Measurements from ENCODE around the gene PLEKHJ1. TPM values are rescaled to one million over a fixed set of nuclear protein-coding genes. Genes with fewer than 3 reads are reported as not detected.

The PLEKHJ1 gene
- total and polyA plus RNA-seq, 4 donors = 24.9 to 56.2 (median 44.3) TPM

- Histone ChIP-seq H3K4me3 (ENCODE audit: low read length in 2 of 2) (peak overlapping the region; percentile 49 to 96), H3K36me3 (ENCODE audit: control insufficient read depth in 1 of 2, insufficient read depth in 2 of 2, low read length in 1 of 2) (peaks cover 0 to 2% of the 10 kb centered on the region in 2 donors), H3K27ac (ENCODE audit: low read depth in 1 of 2, low read length in 2 of 2) (peak overlapping the region; percentile 83 to 93), H3K27me3 (ENCODE audit: control insufficient read depth in 1 of 2, insufficient read depth in 2 of 2, low read length in 1 of 2) (no peaks in the 10 kb centered on the region), H3K4me1 (ENCODE audit: control insufficient read depth in 1 of 2, insufficient read depth in 2 of 2, low read length in 2 of 2) (no peaks in the 10 kb centered on the region), H3K9me3 (ENCODE audit: control insufficient read depth, low read length) (no peaks in the 10 kb centered on the region)
- 0% methylated on average over 75 to 88 of the region's 88 CpGs for WGBS, 2 donors
- peak; percentile 94 to 96 for DNase-seq
- intact Hi-C loops (cut with DNase I) = loop anchor here in 1 of 2 donors (5.0 kb wide), 2 partner anchors 33 to 118 kb away; partner anchors contain the start of genes AP3D1, PLEKHJ1 and SF3A2
- ATAC-seq (ENCODE audit: low FRiP score) = peak; percentile 52
Measured at GRCh38 chr19:2270423-2271233, 34.5 kb upstream of the PLEKHJ1 start.

- intact Hi-C loops (cut with DNase I) = loop anchor here in 1 of 2 donors (5.0 kb wide), 2 partner anchors 33 to 118 kb away; partner anchors contain the start of genes AP3D1, PLEKHJ1 and SF3A2
- peak overlapping the region; percentile 83 to 93 for H3K27ac ChIP-seq (ENCODE audit: low read depth in 1 of 2, low read length in 2 of 2)
- WGBS, 2 donors = 0 to 1% methylated on average over 21 to 30 of the region's 30 CpGs
- peak overlapping the region; percentile 49 to 96 for H3K4me3 ChIP-seq (ENCODE audit: low read length in 2 of 2)
- DNase-seq (peak in 1 of 2 donors; percentile 89), ATAC-seq (ENCODE audit: low FRiP score) (peak; percentile 45)
- H3K36me3 ChIP-seq (ENCODE audit: control insufficient read depth in 1 of 2, insufficient read depth in 2 of 2, low read length in 1 of 2) = peaks cover 0 to 2% of the 10 kb centered on the region in 2 donors
- no peaks in the 10 kb centered on the region for H3K27me3 ChIP-seq (ENCODE audit: control insufficient read depth in 1 of 2, insufficient read depth in 2 of 2, low read length in 1 of 2)
- no peaks in the 10 kb centered on the region for H3K9me3 ChIP-seq (ENCODE audit: control insufficient read depth, low read length)
- H3K4me1 ChIP-seq (ENCODE audit: control insufficient read depth in 1 of 2, insufficient read depth in 2 of 2, low read length in 2 of 2) = no peaks in the 10 kb centered on the region
Measured at GRCh38 chr19:2270157-2270422, 34.0 kb upstream of the PLEKHJ1 start.

- Histone ChIP-seq H3K4me1 (ENCODE audit: control insufficient read depth in 1 of 2, insufficient read depth in 2 of 2, low read length in 2 of 2) (no peaks in the 10 kb centered on the region), H3K36me3 (ENCODE audit: control insufficient read depth in 1 of 2, insufficient read depth in 2 of 2, low read length in 1 of 2) (peaks cover 0 to 2% of the 10 kb centered on the region in 2 donors), H3K27me3 (ENCODE audit: control insufficient read depth in 1 of 2, insufficient read depth in 2 of 2, low read length in 1 of 2) (no peaks in the 10 kb centered on the region), H3K9me3 (ENCODE audit: control insufficient read depth, low read length) (no peaks in the 10 kb centered on the region), H3K27ac (ENCODE audit: low read depth in 1 of 2, low read length in 2 of 2) (peak overlapping the region; percentile 83 to 93), H3K4me3 (ENCODE audit: low read length in 2 of 2) (peak overlapping the region; percentile 49 to 96)
- peak; percentile 99 for DNase-seq
- 0 to 1% methylated on average over 74 to 103 of the region's 103 CpGs for WGBS, 2 donors
- intact Hi-C loops (cut with DNase I) = loop anchor here (2.0 to 5.0 kb wide), 5 partner anchors 32 to 1788 kb away; partner anchors contain the start of genes AP3D1 (in 2 of the 2), LSM7 (in 1 of the 2), PLEKHJ1 (in 1 of the 2) and SF3A2 (in 1 of the 2)
- ATAC-seq (ENCODE audit: low FRiP score) = peak; percentile 92
Measured at GRCh38 chr19:2269244-2270156, 33.4 kb upstream of the PLEKHJ1 start.

- ATAC-seq (ENCODE audit: low FRiP score) (no peak), DNase-seq (no peak)
- Histone ChIP-seq H3K27ac (ENCODE audit: low read depth in 1 of 2, low read length in 2 of 2) (no peak overlapping the region), H3K27me3 (ENCODE audit: control insufficient read depth in 1 of 2, insufficient read depth in 2 of 2, low read length in 1 of 2) (no peaks in the 10 kb centered on the region), H3K4me1 (ENCODE audit: control insufficient read depth in 1 of 2, insufficient read depth in 2 of 2, low read length in 2 of 2) (no peaks in the 10 kb centered on the region), H3K9me3 (ENCODE audit: control insufficient read depth, low read length) (no peaks in the 10 kb centered on the region), H3K36me3 (ENCODE audit: control insufficient read depth in 1 of 2, insufficient read depth in 2 of 2, low read length in 1 of 2) (peaks cover 0 to 2% of the 10 kb centered on the region in 2 donors), H3K4me3 (ENCODE audit: low read length in 2 of 2) (peak overlapping the region; percentile 43 to 45)
- intact Hi-C loops (cut with DNase I) = loop anchor here in 1 of 2 donors (2.0 to 5.0 kb wide), 3 partner anchors 58 to 1788 kb away; partner anchors contain the start of genes AP3D1, LSM7 and SPPL2B
- 2% methylated on average over 19 of the region's 19 CpGs for WGBS, 2 donors
Measured at GRCh38 chr19:2268861-2269243, 32.7 kb upstream of the PLEKHJ1 start.

GRCh38 chr19:2268480-2268830 is 32.3 kb upstream of the PLEKHJ1 start:
- H3K9me3 ChIP-seq (ENCODE audit: control insufficient read depth, low read length) = no peaks in the 10 kb centered on the region
- H3K4me1 ChIP-seq (ENCODE audit: control insufficient read depth in 1 of 2, insufficient read depth in 2 of 2, low read length in 2 of 2) = no peaks in the 10 kb centered on the region
- DNase-seq = no peak
- peaks cover 0 to 2% of the 10 kb centered on the region in 2 donors for H3K36me3 ChIP-seq (ENCODE audit: control insufficient read depth in 1 of 2, insufficient read depth in 2 of 2, low read length in 1 of 2)
- no peak overlapping the region for H3K4me3 ChIP-seq (ENCODE audit: low read length in 2 of 2)
- intact Hi-C loops (cut with DNase I) = loop anchor here in 1 of 2 donors (2.0 to 5.0 kb wide), 3 partner anchors 59 to 1789 kb away; partner anchors contain the start of genes AP3D1, LSM7 and SPPL2B
- ATAC-seq (ENCODE audit: low FRiP score) = no peak
- no peaks in the 10 kb centered on the region for H3K27me3 ChIP-seq (ENCODE audit: control insufficient read depth in 1 of 2, insufficient read depth in 2 of 2, low read length in 1 of 2)
- 82 to 83% methylated on average over 4 of the region's 4 CpGs for WGBS, 2 donors
- H3K27ac ChIP-seq (ENCODE audit: low read depth in 1 of 2, low read length in 2 of 2) = no peak overlapping the region

GRCh38 chr19:2266183-2266993 is 30.3 kb upstream of the PLEKHJ1 start:
- H3K4me1 ChIP-seq (ENCODE audit: control insufficient read depth in 1 of 2, insufficient read depth in 2 of 2, low read length in 2 of 2) = no peaks in the 10 kb centered on the region
- DNase-seq = peak; percentile 93 to 96
- intact Hi-C loops (cut with DNase I) = loop anchor here in 1 of 2 donors (5.0 kb wide), 2 partner anchors 61 to 1791 kb away; partner anchors contain the start of genes LSM7 and SPPL2B
- H3K36me3 ChIP-seq (ENCODE audit: control insufficient read depth in 1 of 2, insufficient read depth in 2 of 2, low read length in 1 of 2) = no peaks in the 10 kb centered on the region
- peak; percentile 34 for ATAC-seq (ENCODE audit: low FRiP score)
- H3K9me3 ChIP-seq (ENCODE audit: control insufficient read depth, low read length) = no peaks in the 10 kb centered on the region
- H3K27me3 ChIP-seq (ENCODE audit: control insufficient read depth in 1 of 2, insufficient read depth in 2 of 2, low read length in 1 of 2) = no peaks in the 10 kb centered on the region
- H3K4me3 ChIP-seq (ENCODE audit: low read length in 2 of 2) = no peak overlapping the region
- no peak overlapping the region for H3K27ac ChIP-seq (ENCODE audit: low read depth in 1 of 2, low read length in 2 of 2)
- WGBS, 2 donors = 41 to 46% methylated on average over 18 of the region's 18 CpGs

- ATAC-seq (ENCODE audit: low FRiP score) = no peak
- Histone ChIP-seq H3K9me3 (ENCODE audit: control insufficient read depth, low read length) (no peaks in the 10 kb centered on the region), H3K4me3 (ENCODE audit: low read length in 2 of 2) (no peak overlapping the region), H3K27me3 (ENCODE audit: control insufficient read depth in 1 of 2, insufficient read depth in 2 of 2, low read length in 1 of 2) (no peaks in the 10 kb centered on the region), H3K27ac (ENCODE audit: low read depth in 1 of 2, low read length in 2 of 2) (no peak overlapping the region), H3K4me1 (ENCODE audit: control insufficient read depth in 1 of 2, insufficient read depth in 2 of 2, low read length in 2 of 2) (no peaks in the 10 kb centered on the region), H3K36me3 (ENCODE audit: control insufficient read depth in 1 of 2, insufficient read depth in 2 of 2, low read length in 1 of 2) (no peaks in the 10 kb centered on the region)
- intact Hi-C loops (cut with DNase I) = no loop called here
- 66 to 69% methylated on average over 7 of the region's 7 CpGs for WGBS, 2 donors
- DNase-seq = no peak
Measured at GRCh38 chr19:2261438-2262172, 25.5 kb upstream of the PLEKHJ1 start.
